ENCODE results near the gene CATSPERE. TPM values are rescaled to one million over a fixed set of nuclear protein-coding genes. Genes with fewer than 3 reads are reported as not detected.

The CATSPERE gene
- total and polyA plus RNA-seq, 9 of the 15 experiments (the other 6 are each of a cell fraction or from before 2014, with no cell fraction given), result 0.06 to 0.16 (median 0.09) TPM; not detected in 3

DNA sequence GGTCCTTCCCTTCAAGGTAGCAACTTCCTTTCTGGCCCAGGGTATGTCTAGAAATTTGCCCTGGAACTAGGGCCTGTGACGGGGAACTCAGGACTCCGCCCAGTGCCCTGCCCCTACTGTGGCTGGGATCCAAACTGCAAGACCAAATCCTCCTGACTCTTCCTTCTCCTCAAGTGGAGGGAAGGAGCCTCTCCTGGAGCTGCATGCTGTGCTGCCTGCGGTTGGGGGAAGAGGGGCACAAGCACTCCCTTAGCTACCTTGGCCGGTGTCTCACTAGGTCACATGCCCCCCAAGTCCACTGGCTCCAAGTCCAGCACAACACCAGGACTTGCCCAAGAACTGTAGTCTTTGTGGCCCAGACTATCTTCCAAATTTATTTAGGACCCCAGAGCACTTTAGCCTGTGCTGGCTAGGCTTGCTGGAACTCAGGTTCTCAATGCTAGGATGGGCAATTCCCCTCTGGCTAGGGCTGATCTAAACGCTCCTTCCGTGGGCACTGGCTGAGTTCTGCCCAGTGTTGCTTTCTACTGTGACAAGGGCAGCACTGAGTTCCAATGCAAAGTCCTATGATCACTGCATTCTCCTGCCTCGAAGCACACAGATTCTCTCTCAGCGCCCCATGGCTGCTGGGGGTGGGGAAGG, 21.6 kb upstream of the CATSPERE start (continued):
- TF ChIP-seq CREB1 (IDR thresholded peaks at IDR 0.05) (no peak), CREB1 (CRISPR knock-in tag; IDR thresholded peaks at IDR 0.05) (no peak), CEBPB (tag; IDR thresholded peaks at IDR 0.05) (no peak), RAD21 (CRISPR knock-in tag; conservative IDR thresholded peaks at IDR 0.05 in 1 of 2, IDR thresholded peaks at IDR 0.05 in 1 of 2) (no peak), DEAF1 (CRISPR knock-in tag; IDR thresholded peaks at IDR 0.05) (no peak), SP1 (CRISPR knock-in tag; IDR thresholded peaks at IDR 0.05) (peak; percentile 21; the same call in 1 of the 2 replicates), SIX5 (IDR thresholded peaks at IDR 0.05; ENCODE audit: borderline replicate concordance in 1 of 2, insufficient read depth in 1 of 2, low read depth in 1 of 2, low read length in 2 of 2) (no peak), CREB3 (tag; conservative IDR thresholded peaks at IDR 0.05; ENCODE audit: low read depth) (no peak), FOXM1 (IDR thresholded peaks at IDR 0.05; ENCODE audit: low read depth) (no peak), FOXM1 (CRISPR knock-in tag; IDR thresholded peaks at IDR 0.05; ENCODE audit: low read depth) (no peak), SAFB2 (IDR thresholded peaks at IDR 0.05; ENCODE audit: borderline replicate concordance, low read depth, low read length, severe bottlenecking) (no peak), RBM39 (optimal IDR thresholded peaks at IDR 0.05; ENCODE audit: low read depth, low read length) (no peak)
- TF ChIP-seq, protein P1, sequence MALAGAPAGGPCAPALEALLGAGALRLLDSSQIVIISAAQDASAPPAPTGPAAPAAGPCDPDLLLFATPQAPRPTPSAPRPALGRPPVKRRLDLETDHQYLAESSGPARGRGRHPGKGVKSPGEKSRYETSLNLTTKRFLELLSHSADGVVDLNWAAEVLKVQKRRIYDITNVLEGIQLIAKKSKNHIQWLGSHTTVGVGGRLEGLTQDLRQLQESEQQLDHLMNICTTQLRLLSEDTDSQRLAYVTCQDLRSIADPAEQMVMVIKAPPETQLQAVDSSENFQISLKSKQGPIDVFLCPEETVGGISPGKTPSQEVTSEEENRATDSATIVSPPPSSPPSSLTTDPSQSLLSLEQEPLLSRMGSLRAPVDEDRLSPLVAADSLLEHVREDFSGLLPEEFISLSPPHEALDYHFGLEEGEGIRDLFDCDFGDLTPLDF (CRISPR knock-in tag; IDR thresholded peaks at IDR 0.05), result no peak
- TF ChIP-seq, protein P2, sequence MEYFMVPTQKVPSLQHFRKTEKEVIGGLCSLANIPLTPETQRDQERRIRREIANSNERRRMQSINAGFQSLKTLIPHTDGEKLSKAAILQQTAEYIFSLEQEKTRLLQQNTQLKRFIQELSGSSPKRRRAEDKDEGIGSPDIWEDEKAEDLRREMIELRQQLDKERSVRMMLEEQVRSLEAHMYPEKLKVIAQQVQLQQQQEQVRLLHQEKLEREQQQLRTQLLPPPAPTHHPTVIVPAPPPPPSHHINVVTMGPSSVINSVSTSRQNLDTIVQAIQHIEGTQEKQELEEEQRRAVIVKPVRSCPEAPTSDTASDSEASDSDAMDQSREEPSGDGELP (CRISPR knock-in tag; IDR thresholded peaks at IDR 0.05; ENCODE audit: borderline replicate concordance), result 0 out of 2 replicates have a peak, but pooled peaks have one; percentile 9
- TF ChIP-seq, protein P3, sequence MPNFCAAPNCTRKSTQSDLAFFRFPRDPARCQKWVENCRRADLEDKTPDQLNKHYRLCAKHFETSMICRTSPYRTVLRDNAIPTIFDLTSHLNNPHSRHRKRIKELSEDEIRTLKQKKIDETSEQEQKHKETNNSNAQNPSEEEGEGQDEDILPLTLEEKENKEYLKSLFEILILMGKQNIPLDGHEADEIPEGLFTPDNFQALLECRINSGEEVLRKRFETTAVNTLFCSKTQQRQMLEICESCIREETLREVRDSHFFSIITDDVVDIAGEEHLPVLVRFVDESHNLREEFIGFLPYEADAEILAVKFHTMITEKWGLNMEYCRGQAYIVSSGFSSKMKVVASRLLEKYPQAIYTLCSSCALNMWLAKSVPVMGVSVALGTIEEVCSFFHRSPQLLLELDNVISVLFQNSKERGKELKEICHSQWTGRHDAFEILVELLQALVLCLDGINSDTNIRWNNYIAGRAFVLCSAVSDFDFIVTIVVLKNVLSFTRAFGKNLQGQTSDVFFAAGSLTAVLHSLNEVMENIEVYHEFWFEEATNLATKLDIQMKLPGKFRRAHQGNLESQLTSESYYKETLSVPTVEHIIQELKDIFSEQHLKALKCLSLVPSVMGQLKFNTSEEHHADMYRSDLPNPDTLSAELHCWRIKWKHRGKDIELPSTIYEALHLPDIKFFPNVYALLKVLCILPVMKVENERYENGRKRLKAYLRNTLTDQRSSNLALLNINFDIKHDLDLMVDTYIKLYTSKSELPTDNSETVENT (CRISPR knock-in tag; IDR thresholded peaks at IDR 0.05), result no peak
- TF ChIP-seq, protein P4, sequence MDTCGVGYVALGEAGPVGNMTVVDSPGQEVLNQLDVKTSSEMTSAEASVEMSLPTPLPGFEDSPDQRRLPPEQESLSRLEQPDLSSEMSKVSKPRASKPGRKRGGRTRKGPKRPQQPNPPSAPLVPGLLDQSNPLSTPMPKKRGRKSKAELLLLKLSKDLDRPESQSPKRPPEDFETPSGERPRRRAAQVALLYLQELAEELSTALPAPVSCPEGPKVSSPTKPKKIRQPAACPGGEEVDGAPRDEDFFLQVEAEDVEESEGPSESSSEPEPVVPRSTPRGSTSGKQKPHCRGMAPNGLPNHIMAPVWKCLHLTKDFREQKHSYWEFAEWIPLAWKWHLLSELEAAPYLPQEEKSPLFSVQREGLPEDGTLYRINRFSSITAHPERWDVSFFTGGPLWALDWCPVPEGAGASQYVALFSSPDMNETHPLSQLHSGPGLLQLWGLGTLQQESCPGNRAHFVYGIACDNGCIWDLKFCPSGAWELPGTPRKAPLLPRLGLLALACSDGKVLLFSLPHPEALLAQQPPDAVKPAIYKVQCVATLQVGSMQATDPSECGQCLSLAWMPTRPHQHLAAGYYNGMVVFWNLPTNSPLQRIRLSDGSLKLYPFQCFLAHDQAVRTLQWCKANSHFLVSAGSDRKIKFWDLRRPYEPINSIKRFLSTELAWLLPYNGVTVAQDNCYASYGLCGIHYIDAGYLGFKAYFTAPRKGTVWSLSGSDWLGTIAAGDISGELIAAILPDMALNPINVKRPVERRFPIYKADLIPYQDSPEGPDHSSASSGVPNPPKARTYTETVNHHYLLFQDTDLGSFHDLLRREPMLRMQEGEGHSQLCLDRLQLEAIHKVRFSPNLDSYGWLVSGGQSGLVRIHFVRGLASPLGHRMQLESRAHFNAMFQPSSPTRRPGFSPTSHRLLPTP (IDR thresholded peaks at IDR 0.05; ENCODE audit: borderline replicate concordance, extremely low read depth, insufficient read length), result no peak
